ENCODE measurements around the gene HCK. TPM values are rescaled to one million over a fixed set of nuclear protein-coding genes. Genes with fewer than 3 reads are reported as not detected.

Gene HCK
- total RNA-seq, 2 donors from 2014 or later: 0.24 to 0.40 TPM

DNA sequence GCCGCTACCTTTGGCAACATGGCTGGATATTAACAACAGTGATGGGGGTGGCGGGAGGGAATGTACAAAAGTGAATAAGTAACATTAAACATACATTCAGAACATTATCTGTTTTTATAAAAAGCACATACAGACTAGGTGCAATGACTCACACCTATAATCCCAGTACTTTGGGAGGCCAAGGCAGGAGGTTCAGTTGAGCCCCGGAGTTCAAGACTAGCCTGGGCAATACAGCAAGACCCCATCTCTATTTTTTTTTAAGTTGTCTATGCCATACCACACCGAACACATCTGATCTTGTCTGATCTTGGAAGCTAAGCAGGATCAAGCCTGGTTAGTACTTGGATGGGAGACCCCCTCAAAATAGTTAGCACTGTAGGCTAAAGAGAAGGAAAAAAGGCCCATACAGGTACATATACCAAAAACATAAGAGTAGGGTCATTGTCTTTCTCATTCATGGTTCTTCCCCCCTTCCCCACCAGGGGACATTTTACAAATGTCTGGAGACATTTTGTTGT, 1.7 kb upstream of the HCK start:
- Histone ChIP-seq H3K4me3 (ENCODE audit: low read length) (no peak overlapping the region), H3K9ac (ENCODE audit: extremely low read depth, low read length, poor library complexity, severe bottlenecking) (no peak overlapping the region), H3K9me3 (ENCODE audit: control insufficient read depth, low read length) (no peaks in the 10 kb centered on the region), H3K4me1 (ENCODE audit: control insufficient read depth, insufficient read depth, low read length) (no peaks in the 10 kb centered on the region), H3K36me3 (ENCODE audit: control insufficient read depth, insufficient read depth, low read length) (no peaks in the 10 kb centered on the region), H3K27me3 (ENCODE audit: control insufficient read depth, insufficient read depth, low read length, poor library complexity, severe bottlenecking) (peaks cover 55% of the 10 kb centered on the region), H3K27ac (ENCODE audit: low read depth, low read length) (no peak overlapping the region)
- DNase-seq: no peak
- H3K4me1 Mint-ChIP-seq: peaks cover 10% of the 10 kb centered on the region
- peaks cover 84% of the 10 kb centered on the region for H3K27me3 Mint-ChIP-seq (ENCODE audit: insufficient read depth)
- no peaks in the 10 kb centered on the region for H3K36me3 Mint-ChIP-seq (ENCODE audit: low read depth)
- TF ChIP-seq, protein P1, sequence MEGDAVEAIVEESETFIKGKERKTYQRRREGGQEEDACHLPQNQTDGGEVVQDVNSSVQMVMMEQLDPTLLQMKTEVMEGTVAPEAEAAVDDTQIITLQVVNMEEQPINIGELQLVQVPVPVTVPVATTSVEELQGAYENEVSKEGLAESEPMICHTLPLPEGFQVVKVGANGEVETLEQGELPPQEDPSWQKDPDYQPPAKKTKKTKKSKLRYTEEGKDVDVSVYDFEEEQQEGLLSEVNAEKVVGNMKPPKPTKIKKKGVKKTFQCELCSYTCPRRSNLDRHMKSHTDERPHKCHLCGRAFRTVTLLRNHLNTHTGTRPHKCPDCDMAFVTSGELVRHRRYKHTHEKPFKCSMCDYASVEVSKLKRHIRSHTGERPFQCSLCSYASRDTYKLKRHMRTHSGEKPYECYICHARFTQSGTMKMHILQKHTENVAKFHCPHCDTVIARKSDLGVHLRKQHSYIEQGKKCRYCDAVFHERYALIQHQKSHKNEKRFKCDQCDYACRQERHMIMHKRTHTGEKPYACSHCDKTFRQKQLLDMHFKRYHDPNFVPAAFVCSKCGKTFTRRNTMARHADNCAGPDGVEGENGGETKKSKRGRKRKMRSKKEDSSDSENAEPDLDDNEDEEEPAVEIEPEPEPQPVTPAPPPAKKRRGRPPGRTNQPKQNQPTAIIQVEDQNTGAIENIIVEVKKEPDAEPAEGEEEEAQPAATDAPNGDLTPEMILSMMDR (conservative IDR thresholded peaks at IDR 0.05): peak; percentile 42
- H3K9me3 Mint-ChIP-seq: no peaks in the 10 kb centered on the region
- WGBS, 2 experiments (ENCODE audit: insufficient coverage in 1 of 2, insufficient read length in 1 of 2): 89 to 100% methylated on average over 1 to 3 of the region's 4 CpGs
- H3K27ac Mint-ChIP-seq: no peak overlapping the region
- H3K4me3 Mint-ChIP-seq: no peak overlapping the region

DNA sequence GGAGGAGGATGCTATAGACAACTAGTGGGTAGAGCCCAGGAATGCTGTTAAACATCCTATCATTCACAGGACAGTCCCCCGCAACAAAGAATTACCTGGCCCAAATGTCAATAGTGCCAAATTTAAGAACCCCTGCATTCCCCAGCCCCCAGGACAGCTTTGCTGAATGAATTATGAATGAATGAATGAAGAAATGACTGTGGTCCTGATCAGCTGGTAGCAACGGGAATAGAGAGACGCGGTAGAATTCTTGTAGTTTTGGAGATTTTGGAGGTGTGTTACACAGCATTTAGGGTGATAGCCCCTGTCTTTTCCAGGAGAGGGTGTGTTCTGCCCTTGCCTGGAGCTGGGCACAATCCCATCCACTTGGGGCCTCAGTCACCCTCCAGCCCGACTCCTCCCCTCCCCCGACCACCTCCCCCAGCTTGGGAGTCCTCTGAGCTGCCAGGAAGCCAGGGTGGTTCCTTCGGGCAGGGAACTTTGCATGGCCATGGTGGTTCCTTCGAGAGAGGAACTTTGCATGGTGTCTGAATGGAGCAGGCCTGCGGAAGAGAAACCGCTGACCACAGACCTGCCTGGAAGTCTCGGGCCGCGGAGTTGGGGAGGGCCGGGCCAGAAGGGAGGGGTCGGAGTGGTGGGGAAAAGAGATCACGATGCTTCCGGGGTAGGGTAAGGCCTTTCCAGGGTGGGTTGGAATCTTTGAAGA, 1.0 kb upstream of the HCK start:
- H3K36me3 Mint-ChIP-seq (ENCODE audit: low read depth): no peaks in the 10 kb centered on the region
- WGBS, 2 experiments (ENCODE audit: insufficient coverage in 1 of 2, insufficient read length in 1 of 2): 38 to 48% methylated on average over 4 to 17 of the region's 17 CpGs
- Histone ChIP-seq H3K4me3 (ENCODE audit: low read length) (no peak overlapping the region), H3K4me1 (ENCODE audit: control insufficient read depth, insufficient read depth, low read length) (no peaks in the 10 kb centered on the region), H3K27me3 (ENCODE audit: control insufficient read depth, insufficient read depth, low read length, poor library complexity, severe bottlenecking) (peaks cover 55% of the 10 kb centered on the region), H3K9ac (ENCODE audit: extremely low read depth, low read length, poor library complexity, severe bottlenecking) (no peak overlapping the region), H3K27ac (ENCODE audit: low read depth, low read length) (no peak overlapping the region), H3K36me3 (ENCODE audit: control insufficient read depth, insufficient read depth, low read length) (no peaks in the 10 kb centered on the region), H3K9me3 (ENCODE audit: control insufficient read depth, low read length) (no peaks in the 10 kb centered on the region)
- H3K9me3 Mint-ChIP-seq: no peaks in the 10 kb centered on the region
- no peak overlapping the region for H3K27ac Mint-ChIP-seq
- peak; percentile 73 for DNase-seq
- TF ChIP-seq, protein P1 (conservative IDR thresholded peaks at IDR 0.05): peak; percentile 26
- H3K27me3 Mint-ChIP-seq (ENCODE audit: insufficient read depth): peaks cover 83% of the 10 kb centered on the region
- peak overlapping the region; percentile 48 for H3K4me3 Mint-ChIP-seq
- peaks cover 10% of the 10 kb centered on the region for H3K4me1 Mint-ChIP-seq

DNA sequence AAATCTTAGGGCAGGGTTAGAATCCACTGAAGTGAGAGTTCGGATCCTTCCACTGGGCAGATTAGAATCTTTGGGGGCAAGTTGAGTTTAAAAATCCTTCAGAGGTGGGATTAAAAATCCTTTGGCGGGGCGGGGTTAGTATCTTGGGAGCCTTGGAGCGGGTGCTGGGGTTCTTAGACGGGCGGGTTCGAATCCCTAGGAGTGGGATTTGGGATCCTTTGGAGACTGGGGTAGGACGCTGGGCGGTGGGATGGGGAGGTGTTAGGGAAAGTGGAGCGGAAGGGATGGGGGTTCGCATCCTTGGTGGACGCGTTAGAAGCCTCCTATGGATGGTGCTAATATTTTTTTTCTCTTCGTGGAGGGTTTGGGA, 337 bp upstream of the HCK start:
- Mint-ChIP-seq H3K9me3 (no peaks in the 10 kb centered on the region), H3K27me3 (ENCODE audit: insufficient read depth) (peaks cover 85% of the 10 kb centered on the region), H3K36me3 (ENCODE audit: low read depth) (no peaks in the 10 kb centered on the region), H3K27ac (no peak overlapping the region), H3K4me1 (peaks cover 10% of the 10 kb centered on the region), H3K4me3 (peak overlapping the region; percentile 48)
- Histone ChIP-seq H3K4me1 (ENCODE audit: control insufficient read depth, insufficient read depth, low read length) (no peaks in the 10 kb centered on the region), H3K36me3 (ENCODE audit: control insufficient read depth, insufficient read depth, low read length) (no peaks in the 10 kb centered on the region), H3K9me3 (ENCODE audit: control insufficient read depth, low read length) (no peaks in the 10 kb centered on the region), H3K4me3 (ENCODE audit: low read length) (peak overlapping the region; percentile 60), H3K9ac (ENCODE audit: extremely low read depth, low read length, poor library complexity, severe bottlenecking) (no peak overlapping the region), H3K27ac (ENCODE audit: low read depth, low read length) (no peak overlapping the region), H3K27me3 (ENCODE audit: control insufficient read depth, insufficient read depth, low read length, poor library complexity, severe bottlenecking) (peaks cover 55% of the 10 kb centered on the region)
- WGBS, 2 experiments (ENCODE audit: insufficient coverage in 1 of 2, insufficient read length in 1 of 2): 40 to 45% methylated on average over 6 to 14 of the region's 14 CpGs
- DNase-seq: peak; percentile 49
- TF ChIP-seq, protein P1 (conservative IDR thresholded peaks at IDR 0.05): no peak
